WTC11 (cell line): ENCODE data around the gene AFAP1L1.

Experiments used
- ZNF232 ChIP-seq: sonication (generic); formaldehyde crosslinking; IDR thresholded peaks from 2 replicates; pipeline ENCODE4 v1.8.0; 2022; ENCODE audit warnings: mild to moderate bottlenecking, missing genetic modification reagents
- TF ChIP-seq, protein P1 (sequence below): fragments of 200-600 bp; IDR thresholded peaks from 2 replicates; pipeline ENCODE4 v1.8.0; 2022; ENCODE audit warnings: antibody characterized with exemption

DNA sequence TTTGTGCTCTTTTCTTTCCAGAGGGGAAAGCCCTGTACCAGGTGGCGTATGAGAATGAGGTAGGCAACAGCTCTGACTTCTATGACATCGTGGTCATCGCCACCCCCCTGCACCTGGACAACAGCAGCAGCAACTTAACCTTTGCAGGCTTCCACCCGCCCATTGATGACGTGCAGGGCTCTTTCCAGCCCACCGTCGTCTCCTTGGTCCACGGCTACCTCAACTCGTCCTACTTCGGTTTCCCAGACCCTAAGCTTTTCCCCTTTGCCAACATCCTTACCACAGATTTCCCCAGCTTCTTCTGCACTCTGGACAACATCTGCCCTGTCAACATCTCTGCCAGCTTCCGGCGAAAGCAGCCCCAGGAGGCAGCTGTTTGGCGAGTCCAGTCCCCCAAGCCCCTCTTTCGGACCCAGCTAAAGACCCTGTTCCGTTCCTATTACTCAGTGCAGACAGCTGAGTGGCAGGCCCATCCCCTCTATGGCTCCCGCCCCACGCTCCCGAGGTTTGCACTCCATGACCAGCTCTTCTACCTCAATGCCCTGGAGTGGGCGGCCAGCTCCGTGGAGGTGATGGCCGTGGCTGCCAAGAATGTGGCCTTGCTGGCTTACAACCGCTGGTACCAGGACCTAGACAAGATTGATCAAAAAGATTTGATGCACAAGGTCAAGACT, 96.5 kb downstream of the AFAP1L1 start:
- no peak for TF ChIP-seq ZNF232 (CRISPR knock-in tag)
- TF ChIP-seq, protein P1, sequence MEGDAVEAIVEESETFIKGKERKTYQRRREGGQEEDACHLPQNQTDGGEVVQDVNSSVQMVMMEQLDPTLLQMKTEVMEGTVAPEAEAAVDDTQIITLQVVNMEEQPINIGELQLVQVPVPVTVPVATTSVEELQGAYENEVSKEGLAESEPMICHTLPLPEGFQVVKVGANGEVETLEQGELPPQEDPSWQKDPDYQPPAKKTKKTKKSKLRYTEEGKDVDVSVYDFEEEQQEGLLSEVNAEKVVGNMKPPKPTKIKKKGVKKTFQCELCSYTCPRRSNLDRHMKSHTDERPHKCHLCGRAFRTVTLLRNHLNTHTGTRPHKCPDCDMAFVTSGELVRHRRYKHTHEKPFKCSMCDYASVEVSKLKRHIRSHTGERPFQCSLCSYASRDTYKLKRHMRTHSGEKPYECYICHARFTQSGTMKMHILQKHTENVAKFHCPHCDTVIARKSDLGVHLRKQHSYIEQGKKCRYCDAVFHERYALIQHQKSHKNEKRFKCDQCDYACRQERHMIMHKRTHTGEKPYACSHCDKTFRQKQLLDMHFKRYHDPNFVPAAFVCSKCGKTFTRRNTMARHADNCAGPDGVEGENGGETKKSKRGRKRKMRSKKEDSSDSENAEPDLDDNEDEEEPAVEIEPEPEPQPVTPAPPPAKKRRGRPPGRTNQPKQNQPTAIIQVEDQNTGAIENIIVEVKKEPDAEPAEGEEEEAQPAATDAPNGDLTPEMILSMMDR: no peak
